Natural killer cell (primary cell): ENCODE results near the gene ORAI3. TPM values are rescaled to one million over a fixed set of nuclear protein-coding genes. Genes with fewer than 3 reads are reported as not detected.

ENCODE experiments used
- ATAC-seq, 3 donors: fragments of 150-1000 bp in 2 of 3; fragments of 200-7000 bp in 1 of 3; cut with Tn5 transposase; 1 replicate in 1 of 3; 2 replicates in 2 of 3; pipeline ENCODE4 v1.10.0; 2021; ENCODE audit warnings: mild to moderate bottlenecking in 2 of 3, moderate library complexity in 2 of 3
- DNase-seq, 2 donors: peaks; one replicate each; pipeline versions ENCODE4 v3.0.0 to v3.0.0-alpha.2; 2013 to 2021; ENCODE audit warnings: mixed read lengths in 1 of 2
- H3K27ac ChIP-seq: one replicate; pipeline ENCODE4 v1.5.1; 2013; ENCODE audit warnings: mild to moderate bottlenecking, low read length
- H3K27me3 ChIP-seq: one replicate; pipeline ENCODE4 v1.6.1; 2013; ENCODE audit warnings: low read length; ENCODE audit not compliant: control insufficient read depth, insufficient read depth
- H3K36me3 ChIP-seq: one replicate; pipeline ENCODE4 v1.6.1; 2013; ENCODE audit warnings: low read length; ENCODE audit not compliant: control insufficient read depth, insufficient read depth
- H3K4me1 ChIP-seq: one replicate; pipeline ENCODE4 v1.6.1; 2013; ENCODE audit warnings: low read length; ENCODE audit not compliant: control insufficient read depth, insufficient read depth
- H3K4me3 ChIP-seq: one replicate; pipeline ENCODE4 v1.5.1; 2013; ENCODE audit warnings: low read length
- H3K9me3 ChIP-seq: one replicate; pipeline ENCODE4 v1.6.1; 2013; ENCODE audit warnings: low read length; ENCODE audit not compliant: control insufficient read depth, insufficient read depth
- H3K27ac Mint-ChIP-seq, 2 donors: one replicate each; pipeline ENCODE4 v1.8.0; 2022; ENCODE audit warnings: mild to moderate bottlenecking in 2 of 2, mixed read lengths in 2 of 2, moderate library complexity in 1 of 2
- H3K27me3 Mint-ChIP-seq, 2 donors: one replicate each; pipeline ENCODE4 v1.8.0; 2022; ENCODE audit warnings: low read depth in 2 of 2, mixed read lengths in 2 of 2
- H3K36me3 Mint-ChIP-seq: one replicate; pipeline ENCODE4 v1.8.0; 2022; ENCODE audit warnings: mixed read lengths
- H3K4me1 Mint-ChIP-seq, 2 donors: one replicate each; pipeline ENCODE4 v1.8.0; 2022; ENCODE audit warnings: mixed read lengths in 2 of 2
- H3K4me3 Mint-ChIP-seq: one replicate; pipeline ENCODE4 v1.8.0; 2022; ENCODE audit warnings: mild to moderate bottlenecking, moderate library complexity, mixed read lengths
- H3K9me3 Mint-ChIP-seq, 2 donors: one replicate each; pipeline ENCODE4 v1.8.0; 2022; ENCODE audit warnings: mixed read lengths in 2 of 2
- CTCF ChIP-seq: fragments of 200-600 bp; IDR thresholded peaks from one replicate; pipeline ENCODE4 v1.8.0; 2022; ENCODE audit warnings: antibody characterized with exemption
- WGBS: methylation state at CpG from one replicate; pipeline ENCODE4 v1.1.7; 2013; ENCODE audit warnings: missing lambda C conversion rate; ENCODE audit not compliant: insufficient coverage; 5-methylcytosine and 5-hydroxymethylcytosine counted together
- intact Hi-C: fragments of 100-400 bp; cut with micrococcal nuclease; formaldehyde crosslinking; loops from one replicate; pipeline ENCODE4 v1.14.2; 2022
- total RNA-seq, 4 donors: library from RNA; stranded (reverse); fragments of 120-200 nt in 1 of 4; gene quantifications; one replicate each; pipeline versions ENCODE4 v1.2.3 to v1.2.4, GENCODE V29; 2013 to 2022

ORAI3 gene
- total RNA-seq, 3 donors from 2014 or later (not counting 1 experiment from before 2014, with no cell fraction given) = 10.8 to 19.8 (median 12.8) TPM

- H3K4me3 ChIP-seq = no peak overlapping the region
- H3K36me3 Mint-ChIP-seq = no peaks in the 10 kb centered on the region
- no peaks in the 10 kb centered on the region for H3K9me3 Mint-ChIP-seq
- intact Hi-C loops = no loop called here
- no peaks in the 10 kb centered on the region for H3K9me3 ChIP-seq
- no peaks in the 10 kb centered on the region for H3K27me3 ChIP-seq
- H3K27ac Mint-ChIP-seq = peak overlapping the region in 1 of 2 donors; percentile 35
- no peaks in the 10 kb centered on the region for H3K4me1 ChIP-seq
- H3K27me3 Mint-ChIP-seq = peaks cover 0 to 10% of the 10 kb centered on the region in 2 donors
- no peak overlapping the region for H3K27ac ChIP-seq
- no peak for TF ChIP-seq CTCF
- no peak overlapping the region for H3K4me3 Mint-ChIP-seq
- no peaks in the 10 kb centered on the region for H3K4me1 Mint-ChIP-seq
- ATAC-seq (no peak), DNase-seq (no peak)
- H3K36me3 ChIP-seq = no peaks in the 10 kb centered on the region
- WGBS = 88% methylated on average over 9 of the region's 9 CpGs
Measured at GRCh38 chr16:31002862-31003341, 54.0 kb downstream of the ORAI3 start.

GRCh38 chr16:31003744-31004143 lies 54.9 kb downstream of the ORAI3 start:
- Histone ChIP-seq H3K4me3 (no peak overlapping the region), H3K4me1 (no peaks in the 10 kb centered on the region), H3K9me3 (no peaks in the 10 kb centered on the region), H3K27ac (no peak overlapping the region), H3K36me3 (no peaks in the 10 kb centered on the region), H3K27me3 (no peaks in the 10 kb centered on the region)
- Mint-ChIP-seq H3K4me1 (no peaks in the 10 kb centered on the region), H3K4me3 (no peak overlapping the region), H3K36me3 (no peaks in the 10 kb centered on the region), H3K9me3 (no peaks in the 10 kb centered on the region), H3K27me3 (peaks cover 0 to 15% of the 10 kb centered on the region in 2 donors), H3K27ac (peak overlapping the region in 1 of 2 donors; percentile 35)
- WGBS = 88% methylated on average over 5 of the region's 6 CpGs
- no peak for DNase-seq
- no peak for ATAC-seq
- intact Hi-C loops = no loop called here
- TF ChIP-seq CTCF = no peak

Other genes with a start within 250 kb of the ORAI3 start
- 10 to 100 TPM; 78.8 to 99.0 (median 89.3) TPM for gene SRCAP, start 249.9 kb upstream of the ORAI3 start, total RNA-seq
- gene PHKG2, start 200.6 kb upstream of the ORAI3 start, total RNA-seq = 10 to 100 TPM; 50.5 to 86.1 (median 64.8) TPM
- 1 to 10 TPM; 3.4 to 5.1 (median 4.9) TPM for gene CFAP119, start 187.0 kb upstream of the ORAI3 start, total RNA-seq
- gene RNF40, start 186.7 kb upstream of the ORAI3 start, total RNA-seq = 100 to 1,000 TPM; 153 to 167 (median 161) TPM
- gene ZNF629, start 161.9 kb upstream of the ORAI3 start, total RNA-seq = 1 to 10 TPM in 2 of 3 donors, under 1 TPM in 1; 0.96 to 1.9 (median 1.8) TPM
- gene BCL7C, start 55.0 kb upstream of the ORAI3 start, total RNA-seq = 10 to 100 TPM; 25.1 to 28.5 (median 27.4) TPM
- gene CTF1, start 52.5 kb upstream of the ORAI3 start, total RNA-seq = under 1 TPM; 0.45 to 0.60 (median 0.47) TPM
- gene FBXL19, start 25.5 kb upstream of the ORAI3 start, total RNA-seq = 10 to 100 TPM; 10.1 to 13.3 (median 12.4) TPM
- 10 to 100 TPM; 32.9 to 34.5 (median 33.9) TPM for gene SETD1A, start 8.7 kb downstream of the ORAI3 start, total RNA-seq
- 1 to 10 TPM in 1 of 3 donors, under 1 TPM in 2; 0.26 to 2.1 (median 0.39) TPM for gene HSD3B7, start 36.1 kb downstream of the ORAI3 start, total RNA-seq
- 1 to 10 TPM in 1 of 3 donors, under 1 TPM in 2; 0.14 to 1.6 (median 0.32) TPM for gene STX1B, start 61.6 kb downstream of the ORAI3 start, total RNA-seq
- 100 to 1,000 TPM; 128 to 145 (median 133) TPM for gene STX4, start 84.5 kb downstream of the ORAI3 start, total RNA-seq
- 10 to 100 TPM; 11.0 to 27.4 (median 22.6) TPM for gene ZNF668, start 125.2 kb downstream of the ORAI3 start, total RNA-seq
- gene ZNF646, start 125.4 kb downstream of the ORAI3 start, total RNA-seq = 10 to 100 TPM; 22.0 to 31.1 (median 30.1) TPM
- gene PRSS53, start 139.9 kb downstream of the ORAI3 start, total RNA-seq = 1 to 10 TPM; 4.3 to 7.4 (median 5.1) TPM
- 10 to 100 TPM; 35.9 to 42.1 (median 41.8) TPM for gene VKORC1, start 145.7 kb downstream of the ORAI3 start, total RNA-seq
- 10 to 100 TPM in 2 of 3 donors, 1 to 10 TPM in 1; 9.9 to 16.3 (median 12.1) TPM for gene BCKDK, start 159.3 kb downstream of the ORAI3 start, total RNA-seq
- gene KAT8, start 168.6 kb downstream of the ORAI3 start, total RNA-seq = 100 to 1,000 TPM in 1 of 3 donors, 10 to 100 TPM in 2; 90.6 to 101 (median 93.4) TPM
- not detected for gene PRSS8, start 186.7 kb downstream of the ORAI3 start, total RNA-seq
- 1 to 10 TPM; 2.1 to 3.5 (median 2.3) TPM for gene PRSS36, start 201.0 kb downstream of the ORAI3 start, total RNA-seq
- gene FUS, start 231.1 kb downstream of the ORAI3 start, total RNA-seq = 100 to 1,000 TPM; 872 to 934 (median 918) TPM